ENCODE measurements around the gene FLYWCH2.

DNA sequence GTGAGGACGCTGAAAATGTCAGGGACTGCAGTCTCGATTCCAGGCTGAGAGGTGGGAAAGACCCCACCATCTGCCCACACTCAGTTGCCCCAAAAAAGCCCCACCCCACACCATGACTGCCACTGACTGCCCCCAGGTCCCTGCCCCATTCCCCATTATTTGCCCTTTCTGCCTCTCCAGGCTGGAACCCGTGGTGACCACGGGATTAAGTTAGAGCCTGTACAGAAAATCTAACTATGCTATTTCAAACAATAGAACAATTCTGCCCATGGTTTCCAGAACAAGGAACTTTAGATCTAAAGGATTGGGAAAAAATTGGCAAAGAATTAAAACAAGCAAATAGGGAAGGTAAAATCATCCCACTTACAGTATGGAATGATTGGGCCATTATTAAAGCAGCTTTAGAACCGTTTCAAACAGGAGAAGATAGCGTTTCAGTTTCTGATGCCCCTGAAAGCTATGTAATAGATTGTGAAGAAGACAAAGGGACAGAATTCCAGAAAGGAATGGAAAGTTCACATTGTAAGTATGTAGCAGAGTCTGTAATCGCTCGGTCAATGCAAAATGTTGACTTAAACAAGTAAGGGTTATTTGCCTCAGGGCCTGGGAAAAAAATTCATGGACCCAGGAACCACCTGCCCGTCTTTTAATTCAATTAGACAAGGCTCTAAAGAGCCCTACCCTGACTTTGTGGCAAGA, 43.1 kb downstream of the FLYWCH2 start:
- TF ChIP-seq GATA2 (IDR thresholded peaks at IDR 0.05; ENCODE audit: low read depth, low read length), result no peak
- TF ChIP-seq GATA3 (IDR thresholded peaks at IDR 0.05; ENCODE audit: low read depth, low read length), result no peak
